Spinal cord (tissue), 10 donors: ENCODE measurements around the gene XRCC3. TPM values are rescaled to one million over a fixed set of nuclear protein-coding genes. Genes with fewer than 3 reads are reported as not detected.

Experiments used
- DNase-seq, 6 donors: peaks; one replicate each; pipeline versions ENCODE4 v3.0.0 to v3.0.0-alpha.2; 2013 to 2015; ENCODE audit warnings: low spot score in 6 of 6, low read depth in 4 of 6
- H3K27ac ChIP-seq: one replicate; pipeline ENCODE4 v1.5.1; 2013; ENCODE audit warnings: low read depth, low read length, control low read depth
- H3K27me3 ChIP-seq: one replicate; pipeline ENCODE4 v1.6.1; 2013; ENCODE audit warnings: low read length; ENCODE audit not compliant: control insufficient read depth, insufficient read depth
- H3K36me3 ChIP-seq: one replicate; pipeline ENCODE4 v1.6.1; 2013; ENCODE audit warnings: low read length; ENCODE audit not compliant: control insufficient read depth, insufficient read depth
- H3K4me1 ChIP-seq: one replicate; pipeline ENCODE4 v1.6.1; 2013; ENCODE audit warnings: low read length; ENCODE audit not compliant: control insufficient read depth, insufficient read depth
- H3K4me3 ChIP-seq: one replicate; pipeline ENCODE4 v1.5.1; 2013; ENCODE audit warnings: low read depth, low read length, control low read depth
- H3K9me3 ChIP-seq: one replicate; pipeline ENCODE4 v1.6.1; 2013; ENCODE audit warnings: low read length; ENCODE audit not compliant: control insufficient read depth, insufficient read depth
- WGBS: methylation state at CpG from one replicate; pipeline ENCODE4 v1.1.5; 2013; ENCODE audit warnings: missing lambda C conversion rate; ENCODE audit not compliant: insufficient coverage; 5-methylcytosine and 5-hydroxymethylcytosine counted together
- polyA plus RNA-seq, 2 donors: library from polyadenylated mRNA; unstranded; fragments of 120-200 nt; gene quantifications; one replicate each; pipeline ENCODE4 v1.2.1, GENCODE V29; 2013; ENCODE audit not compliant: insufficient read length in 2 of 2
- total RNA-seq, 2 donors: library from RNA; depleted of rRNA in 1 of 2; stranded (reverse); fragments of 120-200 nt in 1 of 2; fragments of >200 nt in 1 of 2; gene quantifications; one replicate each; pipeline versions ENCODE4 v1.2.3 to v1.2.4, GENCODE V29; 2013 to 2014
- donor health status: healthy.

Gene XRCC3
- total and polyA plus RNA-seq, 4 donors = 10.9 to 20.6 (median 13.6) TPM

- WGBS = 41% methylated on average over 9 of the region's 16 CpGs
- Histone ChIP-seq H3K4me3 (no peak overlapping the region), H3K27ac (peak overlapping the region; percentile 52), H3K4me1 (peaks cover 13% of the 10 kb centered on the region), H3K27me3 (no peaks in the 10 kb centered on the region), H3K9me3 (no peaks in the 10 kb centered on the region), H3K36me3 (peaks cover 55% of the 10 kb centered on the region)
- DNase-seq = peak; percentile 40 to 86 (median 68)
Measured at GRCh38 chr14:103688906-103689902, 26.0 kb downstream of the XRCC3 start.

- DNase-seq = no peak
- H3K36me3 ChIP-seq = peaks cover 55% of the 10 kb centered on the region
- 95% methylated on average over 3 of the region's 5 CpGs for WGBS
- H3K27me3 ChIP-seq = no peaks in the 10 kb centered on the region
- H3K27ac ChIP-seq = peak overlapping the region; percentile 52
- no peaks in the 10 kb centered on the region for H3K9me3 ChIP-seq
- peaks cover 13% of the 10 kb centered on the region for H3K4me1 ChIP-seq
- H3K4me3 ChIP-seq = no peak overlapping the region
Measured at GRCh38 chr14:103688441-103688840, 26.8 kb downstream of the XRCC3 start.

GRCh38 chr14:103687712-103688111 lies 27.5 kb downstream of the XRCC3 start:
- Histone ChIP-seq H3K27ac (no peak overlapping the region), H3K27me3 (no peaks in the 10 kb centered on the region), H3K4me3 (no peak overlapping the region), H3K9me3 (no peaks in the 10 kb centered on the region), H3K36me3 (peaks cover 54% of the 10 kb centered on the region), H3K4me1 (peaks cover 13% of the 10 kb centered on the region)
- 93% methylated on average over 2 of the region's 4 CpGs for WGBS
- DNase-seq = no peak

- no peaks in the 10 kb centered on the region for H3K27me3 ChIP-seq
- H3K9me3 ChIP-seq = no peaks in the 10 kb centered on the region
- peaks cover 48% of the 10 kb centered on the region for H3K36me3 ChIP-seq
- peaks cover 13% of the 10 kb centered on the region for H3K4me1 ChIP-seq
- H3K27ac ChIP-seq = no peak overlapping the region
- peak in 1 of 6 donors; percentile 0 for DNase-seq
- H3K4me3 ChIP-seq = no peak overlapping the region
- 96% methylated on average over 12 of the region's 19 CpGs for WGBS
Measured at GRCh38 chr14:103686831-103687485, 28.3 kb downstream of the XRCC3 start.

- Histone ChIP-seq H3K36me3 (peaks cover 60% of the 10 kb centered on the region), H3K27ac (no peak overlapping the region), H3K9me3 (no peaks in the 10 kb centered on the region), H3K27me3 (no peaks in the 10 kb centered on the region), H3K4me1 (peaks cover 13% of the 10 kb centered on the region), H3K4me3 (no peak overlapping the region)
- no peak for DNase-seq
- 91% methylated on average over 17 of the region's 23 CpGs for WGBS
Measured at GRCh38 chr14:103685276-103686211, 29.7 kb downstream of the XRCC3 start.

- H3K36me3 ChIP-seq = peaks cover 63% of the 10 kb centered on the region
- no peak for DNase-seq
- H3K27me3 ChIP-seq = no peaks in the 10 kb centered on the region
- H3K27ac ChIP-seq = no peak overlapping the region
- no peaks in the 10 kb centered on the region for H3K9me3 ChIP-seq
- H3K4me1 ChIP-seq = peaks cover 9% of the 10 kb centered on the region
- 93% methylated on average over 12 of the region's 15 CpGs for WGBS
- H3K4me3 ChIP-seq = no peak overlapping the region
Measured at GRCh38 chr14:103684871-103685270, 30.4 kb downstream of the XRCC3 start.

- no peak overlapping the region for H3K27ac ChIP-seq
- WGBS = 69% methylated on average over 6 of the region's 6 CpGs
- peak in 1 of 6 donors; percentile 15 for DNase-seq
Measured at GRCh38 chr14:103684471-103684870, 30.8 kb downstream of the XRCC3 start.

GRCh38 chr14:103683139-103683538 lies 32.1 kb downstream of the XRCC3 start:
- H3K36me3 ChIP-seq = peaks cover 77% of the 10 kb centered on the region
- no peak overlapping the region for H3K4me3 ChIP-seq
- DNase-seq = no peak
- H3K4me1 ChIP-seq = peaks cover 3% of the 10 kb centered on the region
- 87% methylated on average over 13 of the region's 15 CpGs for WGBS
- no peak overlapping the region for H3K27ac ChIP-seq
- H3K9me3 ChIP-seq = no peaks in the 10 kb centered on the region
- no peaks in the 10 kb centered on the region for H3K27me3 ChIP-seq

More at GRCh38 chr14:103684471-103684870, 30.8 kb downstream of the XRCC3 start:
- Histone ChIP-seq H3K4me1 (peaks cover 9% of the 10 kb centered on the region), H3K9me3 (no peaks in the 10 kb centered on the region), H3K27me3 (no peaks in the 10 kb centered on the region), H3K36me3 (peaks cover 65% of the 10 kb centered on the region), H3K4me3 (no peak overlapping the region)
